Endodermal cell (in vitro differentiated cells): Measurements from ENCODE around the gene TMEM14C. TPM values are rescaled to one million over a fixed set of nuclear protein-coding genes. Genes with fewer than 3 reads are reported as not detected.
A peak's percentile ranks its signal among the peaks of the same experiment; 100 is the strongest.

ENCODE experiments used
- DNase-seq: peaks from one replicate; pipeline ENCODE4 v3.0.0-alpha.2; 2017
- H3K27ac ChIP-seq: 2 replicates; pipeline ENCODE4 v1.5.1; 2013; ENCODE audit warnings: mild to moderate bottlenecking, low read depth, low read length, moderate library complexity
- H3K27me3 ChIP-seq: 2 replicates; pipeline ENCODE4 v1.6.1; 2013; ENCODE audit warnings: mild to moderate bottlenecking, low read length, moderate library complexity; ENCODE audit not compliant: insufficient read depth, control insufficient read depth, poor library complexity, severe bottlenecking
- H3K36me3 ChIP-seq: 2 replicates; pipeline ENCODE4 v1.7.0; 2013; ENCODE audit warnings: mild to moderate bottlenecking, low read length, moderate library complexity; ENCODE audit not compliant: control insufficient read depth, insufficient read depth
- H3K4me1 ChIP-seq: one replicate; pipeline ENCODE4 v1.7.0; 2013; ENCODE audit warnings: low read length; ENCODE audit not compliant: control insufficient read depth, insufficient read depth
- H3K4me3 ChIP-seq: 2 replicates; pipeline ENCODE4 v1.5.1; 2013; ENCODE audit warnings: mild to moderate bottlenecking, low read length, moderate library complexity
- H3K9ac ChIP-seq: 2 replicates; pipeline ENCODE4 v1.6.1; 2013; ENCODE audit warnings: mild to moderate bottlenecking, low read length, moderate library complexity; ENCODE audit not compliant: poor library complexity, severe bottlenecking; ENCODE audit errors: extremely low read depth
- H3K9me3 ChIP-seq: 2 replicates; pipeline ENCODE4 v1.6.1; 2013; ENCODE audit warnings: mild to moderate bottlenecking, low read length, moderate library complexity; ENCODE audit not compliant: control insufficient read depth
- H3K27ac Mint-ChIP-seq: 2 replicates; pipeline ENCODE4 v1.8.0; 2020; ENCODE audit warnings: mixed read lengths
- H3K27me3 Mint-ChIP-seq: 2 replicates; pipeline ENCODE4 v1.8.0; 2021; ENCODE audit warnings: mild to moderate bottlenecking, mixed read lengths; ENCODE audit not compliant: insufficient read depth
- H3K36me3 Mint-ChIP-seq: 2 replicates; pipeline ENCODE4 v1.8.0; 2020; ENCODE audit warnings: low read depth, mixed read lengths
- H3K4me1 Mint-ChIP-seq: 2 replicates; pipeline ENCODE4 v1.8.0; 2020; ENCODE audit warnings: mixed read lengths
- H3K4me3 Mint-ChIP-seq: 2 replicates; pipeline ENCODE4 v1.8.0; 2020; ENCODE audit warnings: mild to moderate bottlenecking, moderate library complexity, mixed read lengths
- H3K9me3 Mint-ChIP-seq: 2 replicates; pipeline ENCODE4 v1.8.0; 2020; ENCODE audit warnings: mild to moderate bottlenecking, mixed read lengths
- CTCF ChIP-seq: fragments of 200-600 bp; sonication (generic); conservative IDR thresholded peaks from 2 replicates; pipeline ENCODE4 v1.5.0; 2021; ENCODE audit warnings: antibody characterized with exemption, mild to moderate bottlenecking
- WGBS, 2 experiments: methylation state at CpG; one replicate each; pipeline versions ENCODE4 v1.1.5 to v1.1.7; 2013; ENCODE audit warnings: missing lambda C conversion rate in 2 of 2, mixed read lengths in 1 of 2; ENCODE audit not compliant: insufficient coverage in 1 of 2, insufficient read length in 1 of 2; 5-methylcytosine and 5-hydroxymethylcytosine counted together
- total RNA-seq, 2 donors: library from RNA; stranded (reverse); fragmentation: NEBNext Ultra II Directional in 1 of 2; extraction: Animal tissue kit (Norgen Biotek cat#: 25700) in 1 of 2; gene quantifications; 2 replicates in 1 of 2; 3 replicates in 1 of 2; pipeline ENCODE4 v1.2.1, GENCODE V29; 2021

The TMEM14C gene
- total RNA-seq, 2 donors from 2014 or later, result 102 to 118 TPM

DNA sequence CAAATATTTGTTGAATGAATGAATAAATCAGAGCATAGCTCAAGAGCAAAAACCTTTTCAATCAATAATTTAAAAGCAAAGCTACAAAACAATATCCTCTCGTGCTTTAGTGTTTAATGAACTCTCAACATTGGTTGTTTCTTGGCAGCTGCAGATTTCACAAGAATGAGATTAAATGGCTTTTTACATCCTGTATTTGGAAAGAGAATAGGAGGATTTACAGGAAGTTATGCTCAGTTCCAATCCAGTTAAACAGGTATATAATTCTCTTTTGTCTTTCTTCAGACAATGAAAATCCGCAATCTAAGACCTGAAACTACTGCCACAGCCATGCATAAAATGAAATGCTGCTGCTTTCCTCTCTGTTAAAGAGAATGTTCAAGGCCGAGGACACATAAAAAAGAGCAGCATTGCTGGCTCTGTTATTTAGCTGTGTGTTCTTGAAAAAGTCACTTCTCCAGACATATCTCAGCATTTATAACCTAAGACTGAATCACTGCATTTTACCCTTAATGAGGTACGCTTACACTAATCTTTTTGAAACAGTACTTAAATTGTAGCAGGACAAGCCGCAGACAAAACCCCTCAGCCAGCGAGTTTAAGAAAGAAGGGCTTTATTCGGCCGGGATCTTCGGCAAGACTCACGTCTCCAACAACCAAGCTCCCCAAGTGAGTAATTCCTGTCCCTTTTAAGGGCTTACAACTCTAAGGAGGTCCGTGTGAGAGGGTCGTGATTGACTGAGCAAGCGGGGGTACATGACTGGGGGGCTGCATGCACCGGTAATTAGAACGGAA is 32.0 kb upstream of the TMEM14C start:
- no peak overlapping the region for H3K4me3 Mint-ChIP-seq
- H3K9ac ChIP-seq, result no peak overlapping the region

DNA sequence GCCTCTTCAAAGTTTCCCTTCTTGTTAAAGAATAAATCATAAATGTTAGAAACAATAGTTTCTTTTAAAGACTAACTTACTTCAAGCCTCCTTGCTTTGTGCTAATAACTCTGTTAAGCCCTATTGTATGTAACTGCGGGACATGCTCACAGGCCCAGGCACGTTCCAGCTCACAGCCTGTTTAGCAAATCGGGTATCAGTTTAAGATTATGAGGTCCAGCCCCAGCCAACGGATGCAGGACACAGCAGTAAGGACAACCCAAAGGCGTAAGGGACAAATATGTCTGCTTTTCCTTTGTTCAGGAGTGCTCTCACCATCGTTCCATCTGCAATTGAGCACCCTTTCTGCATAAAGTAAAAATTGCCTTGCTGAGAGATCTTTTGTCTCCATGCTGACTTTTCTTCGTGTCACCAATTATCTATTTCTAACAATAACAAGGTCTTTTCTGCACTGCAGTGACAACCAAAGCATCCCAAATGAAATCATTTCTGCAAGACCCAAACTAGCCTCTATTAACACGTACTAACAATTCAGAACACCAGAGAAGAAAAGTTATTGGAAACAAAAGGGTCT is 29.8 kb upstream of the TMEM14C start:
- Mint-ChIP-seq H3K27ac (peak overlapping the region; percentile 100), H3K9me3 (peaks cover 4% of the 10 kb centered on the region), H3K4me1 (peaks cover 32% of the 10 kb centered on the region), H3K4me3 (peak overlapping the region; percentile 87), H3K27me3 (no peaks in the 10 kb centered on the region), H3K36me3 (peaks cover 11% of the 10 kb centered on the region)
- H3K9me3 ChIP-seq, result peaks cover 9% of the 10 kb centered on the region
- no peak overlapping the region for H3K27ac ChIP-seq
- no peaks in the 10 kb centered on the region for H3K27me3 ChIP-seq
- H3K4me1 ChIP-seq, result no peaks in the 10 kb centered on the region
- peak; percentile 62 for DNase-seq
- peak overlapping the region; percentile 93 for H3K4me3 ChIP-seq
- peaks cover 17% of the 10 kb centered on the region for H3K36me3 ChIP-seq
- no peak overlapping the region for H3K9ac ChIP-seq
- 89 to 94% methylated on average over 7 to 8 of the region's 8 CpGs for WGBS, 2 experiments
- TF ChIP-seq CTCF, result no peak

More for the DNA sequence above, 32.0 kb upstream of the TMEM14C start:
- Histone ChIP-seq H3K27me3 (no peaks in the 10 kb centered on the region), H3K4me1 (no peaks in the 10 kb centered on the region), H3K4me3 (no peak overlapping the region), H3K9me3 (peaks cover 9% of the 10 kb centered on the region), H3K36me3 (peaks cover 6% of the 10 kb centered on the region), H3K27ac (no peak overlapping the region)
- Mint-ChIP-seq H3K27me3 (no peaks in the 10 kb centered on the region), H3K36me3 (peaks cover 2% of the 10 kb centered on the region), H3K27ac (peak overlapping the region; percentile 81), H3K4me1 (peaks cover 43% of the 10 kb centered on the region), H3K9me3 (peaks cover 4% of the 10 kb centered on the region)
- DNase-seq, result no peak
- 89 to 92% methylated on average over 11 to 15 of the region's 15 CpGs for WGBS, 2 experiments
- no peak for TF ChIP-seq CTCF

DNA sequence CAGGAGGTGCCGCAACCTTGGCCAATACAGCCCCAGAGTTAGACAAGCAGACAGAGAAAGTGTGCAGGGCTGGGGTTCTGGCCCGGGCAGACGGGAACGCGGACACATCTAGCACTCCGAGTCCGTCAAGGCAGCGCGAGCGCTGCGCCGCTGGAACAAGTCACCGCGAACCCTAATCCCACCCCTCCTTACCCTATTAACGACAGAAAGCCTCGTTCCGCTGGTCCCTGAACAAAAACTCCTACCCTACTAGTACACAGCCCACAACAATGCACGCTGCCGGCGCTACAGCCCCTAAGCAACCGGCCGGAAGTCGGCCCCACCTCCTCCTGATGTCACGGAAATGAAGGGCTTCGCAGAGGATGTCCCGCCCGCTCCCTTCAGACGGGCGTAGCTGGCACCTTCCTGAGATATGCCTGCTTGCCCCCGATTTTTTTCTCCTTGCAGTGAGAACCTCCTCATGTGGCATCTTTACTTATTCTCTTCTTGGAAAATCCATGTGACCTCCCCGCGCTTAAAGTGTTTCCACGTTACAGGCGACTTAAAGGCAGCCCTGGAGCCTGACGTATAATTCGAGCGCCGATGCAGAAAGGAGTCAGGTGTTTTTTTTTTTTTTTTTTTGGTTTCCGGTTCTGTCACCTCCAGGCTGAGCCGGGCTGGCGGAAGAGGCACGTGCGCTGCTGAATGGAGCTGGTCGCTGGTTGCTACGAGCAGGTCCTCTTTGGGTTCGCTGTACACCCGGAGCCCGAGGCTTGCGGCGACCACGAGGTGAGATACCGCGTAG is 28.4 kb upstream of the TMEM14C start, which contains the start of the genes C6orf52 and PAK1IP1:
C6orf52 (minus strand) TSS at position 315 of the 784 bp plus-strand sequence. CDS start 7,066 bp downstream, outside the sequence.
PAK1IP1 (plus strand) TSS at position 671 of the 784 bp plus-strand sequence; CDS start at position 685, 14 bp downstream.
- Mint-ChIP-seq H3K27me3 (no peaks in the 10 kb centered on the region), H3K9me3 (peaks cover 4% of the 10 kb centered on the region), H3K36me3 (peaks cover 20% of the 10 kb centered on the region), H3K27ac (peak within 1 kb of the TSS; percentile 100), H3K4me3 (peak within 1 kb of the TSS; percentile 87), H3K4me1 (peaks cover 31% of the 10 kb centered on the region)
- Histone ChIP-seq H3K27me3 (no peaks in the 10 kb centered on the region), H3K36me3 (peaks cover 31% of the 10 kb centered on the region), H3K4me3 (peak within 1 kb of the TSS; percentile 93), H3K4me1 (no peaks in the 10 kb centered on the region), H3K9ac (peak within 1 kb of the TSS; percentile 97), H3K9me3 (peaks cover 9% of the 10 kb centered on the region), H3K27ac (peak within 1 kb of the TSS; percentile 99)
- peak; percentile 96 for DNase-seq
- 0% methylated on average over 14 to 53 of the region's 53 CpGs for WGBS, 2 experiments
- no peak for TF ChIP-seq CTCF
